ENCODE results near the gene CYB5R3. TPM values are rescaled to one million over a fixed set of nuclear protein-coding genes. Genes with fewer than 3 reads are reported as not detected.
A peak's percentile ranks its signal among the peaks of the same experiment; 100 is the strongest.

CYB5R3 gene
- 189 TPM for polyA plus RNA-seq (ENCODE audit: insufficient read length)

DNA sequence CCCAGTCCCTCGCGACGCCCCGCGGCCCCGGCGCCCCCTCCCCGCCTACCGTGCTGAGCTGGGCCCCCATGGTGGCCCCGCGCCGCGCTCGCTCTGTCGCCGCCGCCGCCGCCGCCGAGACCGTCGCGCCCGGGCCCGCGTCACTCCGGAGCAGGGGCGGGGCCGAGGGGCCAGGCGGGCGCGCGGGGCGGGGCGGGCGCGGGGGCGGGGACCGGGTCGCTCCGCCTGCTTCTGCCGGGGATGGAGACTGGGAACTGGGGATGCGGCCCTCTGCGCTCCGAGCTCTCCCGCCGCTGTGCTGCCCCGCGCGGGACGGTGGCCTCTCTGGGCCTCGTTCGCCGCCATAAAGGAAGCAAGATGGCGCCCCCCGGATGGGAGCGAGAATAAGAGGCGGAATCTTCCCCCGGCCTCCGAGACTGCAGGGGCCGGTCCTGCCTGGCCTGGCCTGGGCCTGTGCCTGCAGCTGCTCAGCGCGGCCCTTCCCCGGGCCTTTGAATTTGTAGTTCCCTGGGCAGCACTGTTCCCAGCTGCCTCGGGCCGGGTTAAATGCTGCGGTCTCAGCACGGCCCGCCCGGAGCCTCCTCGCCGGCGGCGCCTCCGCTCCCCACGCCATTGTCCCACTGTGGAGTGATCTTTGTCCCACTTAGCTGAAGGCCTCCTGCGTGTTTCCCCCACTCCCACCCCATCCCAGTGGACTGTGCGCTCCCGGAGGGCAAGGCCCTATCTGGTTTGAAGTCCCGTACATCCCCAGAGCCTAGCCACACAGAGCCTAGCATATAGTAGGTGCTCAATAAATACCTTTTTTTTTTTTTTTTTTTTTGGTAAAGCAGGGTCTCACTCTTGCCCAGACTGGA, at the start of gene CYB5R3:
Gene CYB5R3 (minus strand): TSS at position 147 of the 854 bp plus-strand sequence. CDS start 77 bp downstream, at position 70.
- DNase-seq = peak; percentile 84

DNA sequence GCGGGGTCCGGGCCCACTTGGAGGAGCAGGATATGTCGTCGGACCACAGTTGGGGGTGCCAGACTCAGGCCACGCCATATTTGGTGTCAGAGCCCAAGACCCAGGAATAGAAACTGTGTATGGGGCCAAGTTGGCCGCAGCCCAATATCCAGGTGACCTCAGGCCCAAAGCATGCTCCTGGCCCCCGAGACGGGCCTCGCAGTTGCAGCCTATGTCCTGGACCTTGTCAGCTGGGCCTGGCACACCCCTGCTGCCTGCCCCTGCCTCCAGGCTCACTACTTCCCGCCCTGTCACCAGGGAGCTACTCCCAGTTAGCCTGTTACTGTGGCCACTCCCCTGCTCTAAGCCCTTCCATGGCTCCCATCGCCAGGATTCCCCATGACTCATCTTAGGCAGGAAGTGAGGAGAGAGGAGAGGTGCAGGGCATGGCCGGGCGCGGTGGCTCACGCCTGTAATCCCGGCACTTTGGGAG, 48.4 kb upstream of the CYB5R3 start:
- peak; percentile 68 for DNase-seq

DNA sequence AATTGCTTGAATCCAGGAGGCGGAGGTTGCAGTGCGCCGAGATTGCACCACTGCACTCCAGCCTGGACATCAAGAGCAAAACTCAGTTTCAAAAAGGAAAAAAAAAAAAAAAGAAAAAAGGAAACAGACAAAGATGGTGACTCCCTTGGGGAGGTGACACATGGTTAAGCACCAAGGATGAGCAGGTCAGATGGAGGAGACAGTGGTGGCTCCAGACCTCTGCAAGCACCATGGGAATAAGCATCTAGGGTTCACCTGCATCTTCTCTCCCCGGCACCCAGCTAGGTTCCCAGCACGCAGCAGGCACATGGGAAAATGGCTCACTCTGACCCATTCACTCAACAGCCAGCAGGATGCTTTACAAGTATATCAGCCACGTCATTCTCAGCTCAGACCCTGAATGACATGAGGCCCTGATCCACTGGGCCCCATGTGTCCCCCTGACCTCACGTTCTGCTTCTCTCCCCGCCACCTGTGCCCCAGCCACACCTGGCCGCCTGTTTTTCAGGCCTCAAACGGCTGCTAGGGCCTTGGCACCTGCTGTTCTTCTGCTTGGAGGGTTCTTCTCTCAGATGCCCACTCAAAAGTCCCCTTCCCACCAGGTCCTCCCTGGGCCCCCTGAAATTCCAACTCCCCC, 47.3 kb upstream of the CYB5R3 start:
- no peak for DNase-seq

DNA sequence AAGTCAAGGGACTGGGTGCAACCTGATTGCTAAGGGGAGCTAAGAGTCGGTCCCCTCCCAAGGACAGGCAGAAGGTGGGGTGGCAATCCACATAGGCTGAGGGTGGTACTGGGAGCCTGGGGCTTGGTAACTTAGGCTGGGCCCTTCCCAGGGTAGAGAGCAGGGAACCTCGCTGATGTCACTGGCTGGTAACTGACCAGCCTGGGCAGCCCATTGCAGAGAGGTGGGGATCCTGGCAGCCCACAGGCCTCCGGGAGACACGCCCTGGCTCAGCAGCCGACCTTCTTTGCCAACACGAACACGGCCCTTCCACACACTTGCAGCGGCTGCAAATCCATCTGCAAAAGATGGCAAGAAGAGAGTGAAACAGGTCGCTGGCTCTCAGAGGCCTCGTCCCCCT, 46.1 kb upstream of the CYB5R3 start:
- no peak for DNase-seq

DNA sequence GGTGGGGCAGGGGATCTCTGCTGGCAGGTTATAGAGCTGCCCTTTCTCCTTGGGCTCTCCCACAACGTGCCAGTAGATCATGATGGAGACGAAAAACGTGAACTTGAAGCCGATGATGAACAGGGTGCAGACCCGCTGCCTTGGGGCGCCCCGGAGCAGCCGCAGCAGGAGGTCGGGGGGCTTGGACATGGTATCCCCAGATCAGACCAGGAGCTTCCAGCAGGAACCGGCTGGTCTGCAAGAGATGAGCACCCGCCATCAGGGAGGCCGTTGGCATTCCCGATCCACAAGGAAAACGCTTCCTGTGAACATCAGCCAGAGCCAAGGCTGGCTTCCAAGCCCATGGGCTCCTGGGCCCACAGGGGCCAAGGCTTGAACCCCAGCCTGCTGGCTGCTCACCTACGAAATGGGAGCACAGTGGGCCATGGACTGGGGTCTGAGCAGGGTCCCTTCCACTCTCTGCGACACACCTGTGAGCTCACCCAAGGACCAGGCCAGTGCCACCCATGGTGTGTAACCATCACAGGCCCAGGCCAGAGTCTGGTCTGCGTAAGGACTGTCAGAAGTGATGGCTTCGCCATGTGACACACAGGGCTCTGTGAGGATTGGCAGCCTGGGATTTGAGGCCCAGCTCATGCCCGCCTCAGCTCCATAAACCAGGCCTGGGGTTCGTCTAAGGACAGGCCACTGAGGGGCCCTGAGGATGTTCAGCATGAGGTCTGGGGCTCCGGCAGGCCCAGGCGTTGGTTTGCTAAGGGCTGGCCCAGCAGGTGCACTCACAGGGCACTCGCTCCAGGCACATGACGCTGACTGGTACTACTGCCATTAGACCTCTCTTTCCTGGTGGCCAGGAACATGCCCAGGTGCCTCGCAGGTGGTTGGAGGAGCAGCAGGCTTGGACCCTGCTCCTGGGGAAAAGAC, 44.8 kb upstream of the CYB5R3 start:
- DNase-seq = no peak

DNA sequence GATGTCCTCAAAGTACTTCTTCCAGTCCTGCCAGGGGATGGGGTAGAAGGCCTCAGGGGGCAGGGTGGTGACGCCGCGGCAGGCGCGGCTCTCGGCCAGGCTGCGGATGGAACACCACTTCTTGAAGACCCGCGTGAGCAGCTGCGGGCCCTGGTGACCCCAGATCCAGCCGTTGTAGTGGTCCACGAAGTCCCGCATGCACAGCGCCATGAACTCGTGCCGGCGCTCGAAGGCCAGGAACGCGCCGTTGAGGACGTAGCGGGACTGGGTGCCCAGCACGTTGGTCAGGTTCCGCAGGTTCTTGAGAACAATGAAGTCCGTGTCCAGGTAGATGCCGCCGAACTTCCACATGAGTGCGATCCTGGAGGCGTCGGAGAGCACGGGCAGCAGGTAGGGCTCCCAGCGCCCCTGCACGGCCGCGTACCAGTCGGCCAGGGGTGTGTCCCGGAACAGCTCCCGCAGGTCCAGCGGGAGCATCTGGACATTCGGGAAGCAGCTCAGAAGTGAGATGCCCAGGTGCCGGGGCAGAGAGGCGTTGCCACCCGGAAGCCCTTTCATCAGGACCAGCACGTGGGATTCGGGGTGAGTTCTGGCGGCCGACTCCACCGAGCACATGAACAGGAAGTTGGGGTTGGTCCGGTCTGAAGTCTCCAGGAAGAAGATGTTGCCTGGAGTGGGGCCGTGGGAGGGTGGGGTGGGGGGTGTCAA, 44.0 kb upstream of the CYB5R3 start:
- no peak for DNase-seq

DNA sequence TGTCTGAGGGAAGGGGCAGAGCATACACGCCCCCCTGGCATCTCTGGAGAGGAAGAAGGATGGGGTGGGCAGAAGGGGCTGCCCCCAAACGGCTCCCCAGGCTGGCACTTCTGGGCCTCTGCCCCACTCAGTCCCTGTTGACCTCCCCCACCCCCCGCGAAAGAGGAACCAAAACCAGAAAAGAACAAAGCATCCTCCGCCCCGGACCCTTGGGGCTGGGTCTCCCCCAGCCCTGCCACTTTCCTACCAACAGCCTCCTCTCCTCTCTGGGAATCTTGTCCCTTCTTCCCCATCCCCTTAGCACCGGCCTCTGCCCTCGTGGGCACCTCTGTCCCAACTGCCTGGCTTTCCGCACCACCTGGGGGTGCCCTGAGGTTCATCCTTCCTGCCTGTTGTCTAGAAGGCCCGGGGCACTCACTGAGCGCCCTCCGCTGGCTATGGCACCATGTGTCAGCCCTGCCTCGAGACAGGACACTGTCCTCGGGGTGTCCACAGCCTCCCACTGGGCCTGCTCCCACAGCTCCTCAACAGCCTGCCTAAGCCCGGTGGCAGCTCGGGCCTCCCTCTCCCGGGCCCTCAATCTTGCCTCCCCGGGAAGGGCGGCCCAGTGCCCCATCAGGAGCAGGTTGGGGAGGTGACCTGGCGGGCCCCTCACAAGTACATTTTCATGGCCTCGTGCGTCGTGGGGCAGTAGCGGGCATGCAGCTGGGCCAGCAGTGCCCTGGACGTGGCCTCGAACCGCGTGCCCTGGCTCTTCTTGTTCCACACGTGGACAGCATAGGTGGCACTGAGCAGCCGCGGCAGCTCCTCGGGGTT, 43.3 kb upstream of the CYB5R3 start:
- DNase-seq = no peak

DNA sequence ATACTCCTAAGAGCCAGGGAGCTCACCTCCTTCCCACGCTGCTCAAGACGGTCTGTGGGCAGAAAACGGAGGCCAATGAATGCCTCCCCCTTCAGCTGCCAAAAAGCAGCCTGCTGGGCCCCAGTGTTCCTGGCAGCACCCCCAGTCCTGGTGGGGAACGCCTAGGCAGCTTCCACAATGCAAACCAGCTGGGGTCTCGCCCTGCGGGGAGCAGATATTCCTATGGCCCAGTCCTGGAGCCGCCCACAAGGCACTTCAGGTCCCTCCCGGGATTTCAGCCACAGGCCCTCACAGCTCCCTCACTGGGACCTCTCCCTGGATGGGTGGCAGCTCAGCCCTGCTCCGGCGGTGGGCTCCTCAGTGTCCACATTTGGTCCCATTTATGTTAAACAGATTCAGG, 42.2 kb upstream of the CYB5R3 start:
- no peak for DNase-seq

DNA sequence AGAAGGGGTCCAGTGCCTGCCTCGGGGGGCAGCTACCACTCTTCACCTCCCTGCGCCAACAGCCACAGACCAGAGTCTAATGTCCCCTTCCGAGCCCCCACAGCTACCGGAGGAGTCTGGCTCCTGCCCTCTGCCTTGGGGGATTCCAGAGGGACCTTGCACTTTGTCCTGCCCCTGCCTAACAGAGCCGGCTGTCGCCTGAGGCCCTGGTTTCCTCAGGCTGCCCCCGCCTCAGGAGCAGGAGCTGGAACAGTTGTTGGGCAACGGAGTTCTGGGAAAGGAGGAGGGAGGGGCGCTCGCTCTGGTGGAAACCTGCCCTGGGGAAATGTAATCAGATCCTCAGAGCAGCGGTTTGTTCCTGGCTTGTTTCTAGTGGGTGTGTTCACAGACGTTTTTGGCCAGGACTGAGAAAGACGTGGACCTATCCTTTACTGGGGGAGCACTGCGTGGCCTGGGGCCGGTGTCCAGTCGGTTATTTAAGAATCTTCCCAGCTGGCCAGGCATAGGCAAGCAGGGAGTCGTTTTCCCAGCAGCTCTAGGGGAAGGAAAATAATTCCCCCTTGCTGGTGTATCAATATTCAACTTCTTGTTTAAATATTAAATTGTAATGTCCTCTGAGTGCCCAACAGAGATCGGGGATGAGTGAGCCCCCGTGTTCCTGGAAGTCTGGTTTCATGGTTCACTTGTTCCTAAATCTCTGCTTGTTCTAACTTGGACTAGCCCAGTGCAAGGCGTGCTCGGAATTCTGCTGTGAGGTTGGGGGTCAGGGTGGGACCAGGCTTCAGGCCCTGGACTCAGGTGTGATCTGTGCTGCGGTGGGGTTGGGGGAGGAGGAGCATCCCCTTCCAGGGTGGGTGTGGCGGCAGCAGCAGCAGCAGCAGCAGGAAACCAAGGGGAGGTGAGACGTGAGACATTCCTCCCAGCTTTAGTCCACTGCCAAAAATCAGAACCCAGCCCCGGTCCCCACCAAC, 39.3 kb upstream of the CYB5R3 start:
- DNase-seq = peak; percentile 96

DNA sequence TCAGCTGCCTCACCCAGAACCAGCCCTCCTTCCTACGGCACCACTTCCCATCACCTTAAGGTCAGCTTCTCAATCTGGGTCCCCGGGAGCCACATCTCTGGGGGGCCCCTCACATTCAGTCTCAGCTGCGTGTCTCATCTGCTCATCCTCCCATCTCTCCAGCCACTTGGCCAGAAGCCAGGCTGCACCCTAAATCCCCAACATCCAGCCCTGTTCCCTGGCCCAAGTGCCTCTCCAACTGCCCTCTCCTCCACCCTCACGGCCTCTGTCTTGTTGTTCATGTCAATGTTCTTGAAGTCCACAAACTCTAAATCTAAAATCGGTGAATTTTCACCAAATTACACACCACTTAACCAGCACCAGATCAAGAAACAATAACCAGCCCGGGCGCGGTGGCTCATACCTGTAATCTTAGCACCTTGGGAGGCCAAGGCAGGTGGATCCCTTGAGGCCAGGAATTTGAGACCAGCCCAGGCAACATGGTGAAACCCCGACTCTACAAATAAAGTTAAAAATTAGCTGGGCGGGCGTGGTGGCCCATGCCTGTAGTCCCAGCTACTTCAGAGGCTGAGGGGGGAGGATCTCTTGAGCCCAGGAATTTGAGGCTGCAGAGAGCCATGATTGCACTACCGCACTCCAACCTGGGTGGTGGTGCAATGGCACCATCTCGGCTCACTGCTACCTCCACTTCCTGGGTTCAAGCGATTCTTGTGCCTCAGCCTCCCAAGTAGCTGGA, 37.7 kb upstream of the CYB5R3 start:
- no peak for DNase-seq

DNA sequence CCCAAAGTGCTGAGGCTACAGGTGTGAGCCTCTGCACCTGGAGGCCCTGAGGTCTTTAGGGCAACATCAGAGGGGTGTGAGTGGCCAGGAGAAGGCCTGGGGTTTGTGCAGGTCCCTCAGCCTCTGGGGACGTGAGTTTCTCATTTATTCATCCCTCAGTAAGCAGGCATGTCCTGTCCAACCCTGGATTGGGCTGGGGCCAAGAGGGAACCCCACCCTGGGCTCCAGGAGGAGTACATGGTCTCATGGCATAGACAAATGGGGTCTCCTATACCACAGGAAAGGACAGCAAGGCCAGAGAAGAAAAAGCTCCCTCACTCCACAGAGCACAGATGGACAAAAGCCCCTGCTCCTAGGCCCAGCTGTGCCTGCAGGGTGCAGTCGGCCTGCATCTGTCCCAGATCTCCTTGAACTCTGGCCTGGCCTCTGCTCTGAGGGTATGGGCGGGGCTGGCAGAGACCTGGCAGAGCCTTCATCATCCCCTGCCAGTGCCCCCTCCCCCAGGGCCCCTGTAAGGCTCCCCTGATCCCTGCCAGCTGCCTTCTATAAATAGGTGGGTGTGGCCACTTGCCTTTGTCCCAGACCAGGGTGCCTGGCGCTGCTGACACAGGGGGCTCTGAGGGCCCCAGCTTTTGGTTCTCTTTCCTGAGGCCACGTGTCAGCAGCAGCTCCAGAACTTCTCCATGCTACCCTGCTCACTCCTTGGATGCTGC, 36.9 kb upstream of the CYB5R3 start:
- no peak for DNase-seq

DNA sequence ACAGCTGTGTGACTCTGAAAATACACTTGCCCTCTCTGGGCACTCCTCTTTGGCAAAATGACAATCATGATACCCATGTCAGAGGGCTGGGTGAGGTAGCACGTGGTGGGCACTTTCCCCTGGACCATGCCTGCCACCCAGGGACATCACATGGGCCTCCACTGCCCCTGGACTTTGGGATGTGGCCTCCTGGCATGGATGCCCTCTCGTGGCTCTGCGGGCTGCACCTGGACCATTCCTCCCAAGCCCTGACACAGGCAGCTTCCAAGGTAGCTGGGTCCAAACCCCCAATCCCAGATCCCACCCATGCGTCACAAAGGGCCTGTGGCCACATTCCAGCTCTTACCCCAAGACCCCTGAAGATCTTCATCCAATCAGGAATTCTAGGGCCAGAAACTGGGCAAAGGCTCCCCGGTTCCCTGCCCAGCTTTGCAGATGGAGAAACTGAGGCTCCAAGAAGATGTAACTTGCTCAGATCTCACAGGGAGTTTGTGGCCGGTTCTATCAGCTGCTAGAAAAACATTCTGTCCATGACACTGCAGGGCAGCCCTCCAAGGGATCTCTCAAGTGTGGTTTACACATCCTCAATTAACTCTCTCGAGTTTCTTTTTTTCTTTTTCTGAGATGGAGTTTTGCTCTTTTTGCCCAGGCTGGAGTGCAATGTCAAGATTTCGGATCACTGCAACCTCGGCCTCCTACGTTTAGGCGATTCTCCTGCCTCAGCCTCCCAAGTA, 35.4 kb upstream of the CYB5R3 start:
- no peak for DNase-seq

DNA sequence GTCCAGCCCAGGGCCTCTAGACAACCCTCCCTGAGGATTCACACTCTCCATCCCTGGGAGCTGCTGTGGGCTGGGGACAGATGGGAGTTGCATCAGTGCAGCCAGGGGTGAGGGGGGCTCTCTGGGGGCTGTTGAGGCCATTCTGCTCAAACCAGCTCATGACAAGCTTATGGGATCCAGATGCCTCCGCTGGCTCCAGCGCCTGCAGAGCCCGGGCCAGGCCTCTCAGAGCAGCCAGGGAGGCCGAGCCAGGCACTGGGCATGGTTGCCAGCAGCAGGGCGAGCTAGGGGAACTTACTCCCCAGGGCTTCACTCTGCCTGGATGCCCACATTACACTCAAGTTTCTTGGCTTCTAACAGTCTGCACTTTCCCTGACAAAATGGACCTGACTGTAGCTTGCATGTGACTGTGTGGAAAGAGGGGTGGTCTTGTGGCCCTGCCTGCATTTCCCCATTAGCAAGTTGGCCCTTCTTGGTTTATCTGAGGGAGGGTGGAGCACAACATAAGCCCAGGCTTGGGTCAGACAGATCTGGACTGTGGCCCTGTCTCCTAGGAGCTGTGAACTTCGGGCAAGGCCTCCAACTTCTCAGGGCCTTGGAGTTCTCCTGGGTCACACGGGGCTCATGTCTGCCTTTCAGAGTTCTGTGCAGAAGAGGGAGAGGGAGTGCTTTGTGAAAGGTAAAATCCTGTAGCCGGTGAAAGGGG, 34.5 kb upstream of the CYB5R3 start:
- no peak for DNase-seq

DNA sequence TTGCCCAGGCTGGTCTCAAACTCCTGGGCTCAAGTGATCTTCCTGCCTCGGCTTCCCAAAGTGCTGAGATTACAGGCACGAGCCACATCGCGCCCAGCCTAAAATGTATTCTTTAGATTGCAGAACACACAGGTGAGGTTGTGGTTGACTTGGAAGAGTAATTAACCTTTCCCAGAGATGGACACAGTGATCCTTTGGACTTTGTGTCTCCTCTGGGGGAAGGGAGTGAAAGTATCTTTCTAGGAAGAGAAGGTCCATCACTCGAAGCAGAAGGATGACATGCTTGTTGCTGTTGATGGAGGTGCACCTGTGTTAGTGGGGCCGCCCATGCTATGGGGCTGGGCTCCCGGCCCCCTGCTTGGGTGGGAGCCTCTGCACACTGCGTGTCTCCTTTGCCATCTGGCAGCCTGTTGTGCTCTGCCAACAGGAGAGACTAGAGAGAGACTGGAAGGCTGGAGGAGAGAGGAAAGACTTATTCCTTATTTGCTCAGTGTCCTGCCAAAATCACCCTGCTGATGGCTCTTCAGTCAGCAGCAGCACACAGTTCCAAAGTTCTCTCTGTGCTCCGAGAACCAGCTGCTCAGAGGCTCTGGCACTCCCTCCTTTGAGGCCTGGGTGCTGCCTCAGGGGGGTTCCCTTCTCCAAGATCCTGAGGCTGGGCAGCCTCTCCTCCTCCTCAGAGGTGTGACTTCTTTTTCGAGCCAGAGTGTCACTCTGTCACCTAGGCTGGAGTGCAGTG, 33.1 kb upstream of the CYB5R3 start:
- DNase-seq = no peak

DNA sequence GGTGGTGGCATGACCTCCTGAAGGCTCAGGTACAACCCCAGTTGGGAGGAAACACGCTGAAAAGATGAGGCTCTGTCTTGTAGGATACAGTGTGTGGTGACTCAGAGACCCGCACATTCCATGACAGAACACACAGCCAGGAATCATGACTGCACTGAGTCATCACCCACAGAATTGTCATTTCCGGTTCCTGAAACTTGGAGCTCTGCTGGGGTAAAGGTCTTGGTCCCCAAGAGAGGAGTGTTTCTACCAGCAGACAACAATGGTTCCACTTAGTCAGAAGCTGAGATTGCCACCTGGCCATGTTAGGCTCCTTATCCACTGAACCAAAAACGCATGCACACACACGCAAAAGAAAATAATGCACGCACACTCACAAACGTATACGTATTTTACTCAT, 31.5 kb upstream of the CYB5R3 start:
- no peak for DNase-seq

DNA sequence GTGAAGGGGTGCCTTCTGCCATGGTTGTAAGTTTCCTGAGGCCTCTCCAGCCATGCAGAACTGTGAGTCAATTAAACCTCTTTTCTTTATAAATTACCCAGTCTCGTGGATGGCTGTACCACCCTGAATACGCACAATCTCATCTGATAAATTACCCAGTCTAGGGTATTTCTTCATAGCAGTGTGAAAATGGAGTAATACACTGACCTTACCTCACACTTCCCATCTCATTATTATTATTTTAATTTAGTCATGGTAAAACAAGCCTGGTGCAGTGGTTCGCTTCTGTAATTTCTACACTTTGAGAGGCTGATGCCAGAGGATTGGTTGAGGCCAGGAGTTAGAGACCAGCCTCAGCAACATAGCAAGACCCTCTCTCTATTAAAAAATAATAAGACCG, 30.5 kb upstream of the CYB5R3 start:
- no peak for DNase-seq

Measured in hindlimb muscle (tissue), 1 donor.